Chondrocyte (in vitro differentiated cells): Measurements from ENCODE around the gene VAC14. TPM values are rescaled to one million over a fixed set of nuclear protein-coding genes. Genes with fewer than 3 reads are reported as not detected.

Experiments used
- DNase-seq: peaks from one replicate; pipeline ENCODE4 v3.0.0; 2021; ENCODE audit warnings: mixed read lengths, low spot score
- H3K27ac Mint-ChIP-seq: one replicate; pipeline ENCODE4 v1.8.0; 2021; ENCODE audit warnings: mild to moderate bottlenecking, moderate library complexity, mixed read lengths; ENCODE audit not compliant: unreplicated experiment
- H3K27me3 Mint-ChIP-seq: 2 replicates; pipeline ENCODE4 v1.8.0; 2021; ENCODE audit warnings: low read depth, mixed read lengths
- H3K36me3 Mint-ChIP-seq: 2 replicates; pipeline ENCODE4 v1.8.0; 2021; ENCODE audit warnings: low read depth, mixed read lengths
- H3K4me1 Mint-ChIP-seq: 2 replicates; pipeline ENCODE4 v1.8.0; 2021; ENCODE audit warnings: low read depth, mild to moderate bottlenecking, mixed read lengths
- H3K4me3 Mint-ChIP-seq: one replicate; pipeline ENCODE4 v1.8.0; 2021; ENCODE audit warnings: mild to moderate bottlenecking, moderate library complexity, mixed read lengths; ENCODE audit not compliant: unreplicated experiment
- H3K9me3 Mint-ChIP-seq: 2 replicates; pipeline ENCODE4 v1.8.0; 2021; ENCODE audit warnings: low read depth, mixed read lengths
- CTCF ChIP-seq: fragments of 200-600 bp; sonication (generic); IDR thresholded peaks from 2 replicates; pipeline ENCODE4 v1.5.0; 2021; ENCODE audit warnings: antibody characterized with exemption, mild to moderate bottlenecking, moderate library complexity
- total RNA-seq: library from RNA; stranded (reverse); gene quantifications from 3 replicates; pipeline ENCODE4 v1.2.1, GENCODE V29; 2021

VAC14 gene
- total RNA-seq, 1 donor from 2014 or later: 37.9 TPM

GRCh38 chr16:70801611-70802010, 653 bp upstream of the VAC14 start:
- no peak for TF ChIP-seq CTCF
- H3K9me3 Mint-ChIP-seq: peaks cover 8% of the 10 kb centered on the region
- no peaks in the 10 kb centered on the region for H3K27me3 Mint-ChIP-seq
- peaks cover 55% of the 10 kb centered on the region for H3K4me1 Mint-ChIP-seq
- peak overlapping the region; percentile 90 for H3K27ac Mint-ChIP-seq
- no peak for DNase-seq
- H3K4me3 Mint-ChIP-seq: peak overlapping the region; percentile 90
- peaks cover 1% of the 10 kb centered on the region for H3K36me3 Mint-ChIP-seq

- no peak for TF ChIP-seq CTCF
- H3K36me3 Mint-ChIP-seq: peaks cover 1% of the 10 kb centered on the region
- no peaks in the 10 kb centered on the region for H3K27me3 Mint-ChIP-seq
- peak overlapping the region; percentile 93 for H3K27ac Mint-ChIP-seq
- peak overlapping the region; percentile 90 for H3K4me3 Mint-ChIP-seq
- H3K4me1 Mint-ChIP-seq: peaks cover 42% of the 10 kb centered on the region
- H3K9me3 Mint-ChIP-seq: peaks cover 8% of the 10 kb centered on the region
- DNase-seq: no peak
These were observed 647 bp downstream of the VAC14 start for GRCh38 chr16:70800311-70800710.

- H3K9me3 Mint-ChIP-seq: no peaks in the 10 kb centered on the region
- no peak for DNase-seq
- TF ChIP-seq CTCF: no peak
- H3K4me1 Mint-ChIP-seq: peaks cover 20% of the 10 kb centered on the region
- no peak overlapping the region for H3K4me3 Mint-ChIP-seq
- no peak overlapping the region for H3K27ac Mint-ChIP-seq
- peaks cover 1% of the 10 kb centered on the region for H3K36me3 Mint-ChIP-seq
- H3K27me3 Mint-ChIP-seq: no peaks in the 10 kb centered on the region
These were observed 4.7 kb downstream of the VAC14 start for GRCh38 chr16:70796301-70796700.

GRCh38 chr16:70795296-70795912, 5.6 kb downstream of the VAC14 start:
- DNase-seq: no peak
- Mint-ChIP-seq H3K36me3 (peaks cover 1% of the 10 kb centered on the region), H3K27me3 (no peaks in the 10 kb centered on the region), H3K27ac (no peak overlapping the region), H3K4me3 (no peak overlapping the region), H3K4me1 (peaks cover 19% of the 10 kb centered on the region), H3K9me3 (no peaks in the 10 kb centered on the region)
- TF ChIP-seq CTCF: no peak

GRCh38 chr16:70793851-70794502, 7.0 kb downstream of the VAC14 start:
- no peak overlapping the region for H3K4me3 Mint-ChIP-seq
- no peaks in the 10 kb centered on the region for H3K27me3 Mint-ChIP-seq
- H3K9me3 Mint-ChIP-seq: no peaks in the 10 kb centered on the region
- no peak overlapping the region for H3K27ac Mint-ChIP-seq
- peaks cover 1% of the 10 kb centered on the region for H3K36me3 Mint-ChIP-seq
- H3K4me1 Mint-ChIP-seq: peaks cover 21% of the 10 kb centered on the region
- no peak for TF ChIP-seq CTCF
- DNase-seq: no peak
